Skin epidermis (tissue), 12 donors: ENCODE data around the gene RGS17.
"Not testable (repeated sequence)": the region's sequence is repeated elsewhere in the genome, so short reads cannot be mapped to it uniquely, and the experiment has no call there.

Source experiments
- H3K27ac ChIP-seq, 21 experiments: fragments of 200-600 bp; sonication (generic) in 11 of 21; one replicate each; pipeline ENCODE4 v1.5.0; 2020; ENCODE audit warnings: mild to moderate bottlenecking in 3 of 21, inconsistent platforms in 2 of 21, moderate library complexity in 2 of 21
- H3K4me3 ChIP-seq, 7 experiments: fragments of 200-600 bp; sonication (generic) in 2 of 7; one replicate each; pipeline ENCODE4 v1.5.0; 2020; ENCODE audit warnings: inconsistent platforms in 2 of 7, mild to moderate bottlenecking in 2 of 7, moderate library complexity in 1 of 7

RGS17 gene

GRCh38 chr6:153131037-153131981 lies at the start of gene RGS17:
RGS17 (minus strand) TSS chr6:153131282; CDS start chr6:153044018, 87,264 bp downstream.
- Histone ChIP-seq H3K4me3 (peak within 1 kb of the TSS; percentile 34 to 59 (median 52)), H3K27ac (peak within 1 kb of the TSS in 10 of 21 experiments; percentile 16 to 74 (median 50))

GRCh38 chr6:153172815-153173214 lies 41.7 kb upstream of the RGS17 start:
- Histone ChIP-seq H3K27ac (no peak overlapping the region), H3K4me3 (no peak overlapping the region)

- H3K27ac ChIP-seq = no peak overlapping the region
- no peak overlapping the region for H3K4me3 ChIP-seq
Measured at GRCh38 chr6:153170511-153170910, 39.4 kb upstream of the RGS17 start.

- peak overlapping the region in 8 of 21 experiments; percentile 18 to 62 (median 43) for H3K27ac ChIP-seq
- H3K4me3 ChIP-seq = no peak overlapping the region
Measured at GRCh38 chr6:153167907-153168306, 36.8 kb upstream of the RGS17 start.

GRCh38 chr6:153167061-153167891 lies 36.2 kb upstream of the RGS17 start:
- H3K27ac ChIP-seq = peak overlapping the region in 9 of 21 experiments; percentile 18 to 62 (median 42)
- H3K4me3 ChIP-seq = no peak overlapping the region

- no peak overlapping the region for H3K4me3 ChIP-seq
- no peak overlapping the region for H3K27ac ChIP-seq
Measured at GRCh38 chr6:153162646-153163045, 31.6 kb upstream of the RGS17 start.

GRCh38 chr6:153162172-153162571 lies 31.1 kb upstream of the RGS17 start:
- Histone ChIP-seq H3K27ac (no peak overlapping the region), H3K4me3 (no peak overlapping the region)

GRCh38 chr6:153160221-153160620 lies 29.1 kb upstream of the RGS17 start:
- no peak overlapping the region for H3K27ac ChIP-seq
- no peak overlapping the region for H3K4me3 ChIP-seq

GRCh38 chr6:153150752-153151440 lies 19.8 kb upstream of the RGS17 start:
- Histone ChIP-seq H3K4me3 (no peak overlapping the region), H3K27ac (no peak overlapping the region)

- H3K4me3 ChIP-seq = no peak overlapping the region
Measured at GRCh38 chr6:153150371-153150751, 19.3 kb upstream of the RGS17 start.

GRCh38 chr6:153149891-153150290 lies 18.8 kb upstream of the RGS17 start:
- Histone ChIP-seq H3K27ac (no peak overlapping the region), H3K4me3 (no peak overlapping the region)

More at GRCh38 chr6:153150371-153150751, 19.3 kb upstream of the RGS17 start:
- H3K27ac ChIP-seq = no peak overlapping the region

GRCh38 chr6:153146413-153146812 lies 15.3 kb upstream of the RGS17 start:
- no peak overlapping the region for H3K27ac ChIP-seq
- no peak overlapping the region for H3K4me3 ChIP-seq

- Histone ChIP-seq H3K4me3 (no peak overlapping the region), H3K27ac (no peak overlapping the region)
Measured at GRCh38 chr6:153145591-153145990, 14.5 kb upstream of the RGS17 start.

GRCh38 chr6:153143200-153143599 lies 12.1 kb upstream of the RGS17 start:
- no peak overlapping the region for H3K27ac ChIP-seq
- no peak overlapping the region for H3K4me3 ChIP-seq

- Histone ChIP-seq H3K27ac (no peak overlapping the region), H3K4me3 (no peak overlapping the region)
Measured at GRCh38 chr6:153140299-153140698, 9.2 kb upstream of the RGS17 start.

GRCh38 chr6:153138930-153139329 lies 7.8 kb upstream of the RGS17 start:
- no peak overlapping the region for H3K27ac ChIP-seq
- no peak overlapping the region for H3K4me3 ChIP-seq

- Histone ChIP-seq H3K27ac (no peak overlapping the region), H3K4me3 (no peak overlapping the region)
Measured at GRCh38 chr6:153135681-153136080, 4.6 kb upstream of the RGS17 start.

GRCh38 chr6:153133667-153134066 lies 2.6 kb upstream of the RGS17 start:
- not testable (repeated sequence) for H3K4me3 ChIP-seq, H3K27ac ChIP-seq

- Histone ChIP-seq H3K4me3 (peak overlapping the region; percentile 27 to 59 (median 52)), H3K27ac (peak overlapping the region in 6 of 21 experiments; percentile 17 to 74 (median 50))
Measured at GRCh38 chr6:153130515-153131036, 506 bp downstream of the RGS17 start.
